ENCODE measurements around the gene ESF1.

ESF1 gene

GRCh38 chr20:13717631-13718044, 67.1 kb downstream of the ESF1 start:
- no peak overlapping the region for H2AFZ ChIP-seq (ENCODE audit: insufficient read depth, low read length, poor library complexity)
- H4K91ac ChIP-seq (ENCODE audit: low read depth, low read length): no peak overlapping the region
- no peaks in the 10 kb centered on the region for H3K9me3 ChIP-seq (ENCODE audit: insufficient read depth, low read depth, low read length)
- no peak overlapping the region for H4K12ac ChIP-seq (ENCODE audit: low read depth, low read length)
- H3K79me1 ChIP-seq (ENCODE audit: low read length): no peaks in the 10 kb centered on the region
- no peak overlapping the region for H3K9ac ChIP-seq (ENCODE audit: low read length)
- no peaks in the 10 kb centered on the region for H3K27me3 ChIP-seq (ENCODE audit: insufficient read depth, low read length)
- DNase-seq: no peak
- WGBS (ENCODE audit: extremely low coverage, insufficient coverage, insufficient read length): no CpG with 5 or more reads among the region's 1 CpG
- H3K4me2 ChIP-seq (ENCODE audit: low read length): no peak overlapping the region
- H3K36me3 ChIP-seq (ENCODE audit: control insufficient read depth in 1 of 2, insufficient read depth in 2 of 2, low read length in 2 of 2): peaks cover 9 to 12% of the 10 kb centered on the region in 2 experiments
- H2AK5ac ChIP-seq (ENCODE audit: low read length): no peak overlapping the region
- no peak overlapping the region for H3K23ac ChIP-seq (ENCODE audit: low read length)
- no peak overlapping the region for H3K18ac ChIP-seq (ENCODE audit: low read length)
- no peak overlapping the region for H3K14ac ChIP-seq (ENCODE audit: low read length)
- no peak overlapping the region for H3K27ac ChIP-seq (ENCODE audit: low read depth, low read length)
- H2BK12ac ChIP-seq (ENCODE audit: low read length): no peak overlapping the region
- no peaks in the 10 kb centered on the region for H3K4me1 ChIP-seq (ENCODE audit: control insufficient read depth in 1 of 2, insufficient read depth in 2 of 2, low read length in 2 of 2)
- H3K4ac ChIP-seq (ENCODE audit: low read depth, low read length): no peak overlapping the region
- no peak overlapping the region for H3K4me3 ChIP-seq (ENCODE audit: low read depth, low read length)
- H2BK120ac ChIP-seq (ENCODE audit: insufficient read depth, low read length, poor library complexity): no peak overlapping the region
- no peak overlapping the region for H2BK5ac ChIP-seq (ENCODE audit: low read depth, low read length, poor library complexity)
- H4K8ac ChIP-seq (ENCODE audit: low read depth, low read length): no peak overlapping the region
- H3K79me2 ChIP-seq (ENCODE audit: control insufficient read depth, insufficient read depth, low read length, poor library complexity): no peaks in the 10 kb centered on the region

DNA sequence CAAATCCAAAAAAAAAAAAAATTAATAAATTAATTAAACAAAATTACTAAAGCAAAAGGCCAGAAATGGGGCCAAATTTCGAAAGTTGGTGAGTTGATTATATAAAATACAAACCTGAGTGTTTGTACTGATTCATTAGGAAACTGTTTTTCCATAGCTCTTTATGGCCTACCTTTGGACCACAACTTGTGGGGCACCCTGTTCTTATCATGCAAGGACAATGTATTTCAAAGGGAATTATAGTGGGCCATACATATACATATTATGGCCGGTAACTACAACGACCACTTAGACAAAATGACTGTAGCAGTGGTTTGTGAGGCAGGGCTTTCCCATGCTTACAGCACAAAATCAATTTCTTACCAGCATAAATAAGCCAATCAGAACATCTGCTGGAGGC, 69.5 kb downstream of the ESF1 start:
- H2BK5ac ChIP-seq (ENCODE audit: low read depth, low read length, poor library complexity): no peak overlapping the region
- no peak overlapping the region for H4K12ac ChIP-seq (ENCODE audit: low read depth, low read length)
- H3K9ac ChIP-seq (ENCODE audit: low read length): no peak overlapping the region
- H3K79me2 ChIP-seq (ENCODE audit: control insufficient read depth, insufficient read depth, low read length, poor library complexity): no peaks in the 10 kb centered on the region
- H3K27ac ChIP-seq (ENCODE audit: low read depth, low read length): no peak overlapping the region
- H2AFZ ChIP-seq (ENCODE audit: insufficient read depth, low read length, poor library complexity): no peak overlapping the region
- H3K23ac ChIP-seq (ENCODE audit: low read length): no peak overlapping the region
- H3K4ac ChIP-seq (ENCODE audit: low read depth, low read length): no peak overlapping the region
- no peak overlapping the region for H3K4me3 ChIP-seq (ENCODE audit: low read depth, low read length)
- no peaks in the 10 kb centered on the region for H3K79me1 ChIP-seq (ENCODE audit: low read length)
- H3K9me3 ChIP-seq (ENCODE audit: insufficient read depth, low read depth, low read length): peaks cover 2% of the 10 kb centered on the region
- no peak overlapping the region for H2BK120ac ChIP-seq (ENCODE audit: insufficient read depth, low read length, poor library complexity)
- H3K14ac ChIP-seq (ENCODE audit: low read length): no peak overlapping the region
- no peaks in the 10 kb centered on the region for H3K27me3 ChIP-seq (ENCODE audit: insufficient read depth, low read length)
- no peak overlapping the region for H4K91ac ChIP-seq (ENCODE audit: low read depth, low read length)
- no peak for DNase-seq
- no peak overlapping the region for H2AK5ac ChIP-seq (ENCODE audit: low read length)
- H3K4me1 ChIP-seq (ENCODE audit: control insufficient read depth in 1 of 2, insufficient read depth in 2 of 2, low read length in 2 of 2): no peaks in the 10 kb centered on the region
- WGBS (ENCODE audit: extremely low coverage, insufficient coverage, insufficient read length): no CpG with 5 or more reads among the region's 3 CpGs
- peaks cover 8 to 15% of the 10 kb centered on the region in 2 experiments for H3K36me3 ChIP-seq (ENCODE audit: control insufficient read depth in 1 of 2, insufficient read depth in 2 of 2, low read length in 2 of 2)
- H4K8ac ChIP-seq (ENCODE audit: low read depth, low read length): no peak overlapping the region
- no peak overlapping the region for H3K4me2 ChIP-seq (ENCODE audit: low read length)
- no peak overlapping the region for H3K18ac ChIP-seq (ENCODE audit: low read length)
- H2BK12ac ChIP-seq (ENCODE audit: low read length): no peak overlapping the region

DNA sequence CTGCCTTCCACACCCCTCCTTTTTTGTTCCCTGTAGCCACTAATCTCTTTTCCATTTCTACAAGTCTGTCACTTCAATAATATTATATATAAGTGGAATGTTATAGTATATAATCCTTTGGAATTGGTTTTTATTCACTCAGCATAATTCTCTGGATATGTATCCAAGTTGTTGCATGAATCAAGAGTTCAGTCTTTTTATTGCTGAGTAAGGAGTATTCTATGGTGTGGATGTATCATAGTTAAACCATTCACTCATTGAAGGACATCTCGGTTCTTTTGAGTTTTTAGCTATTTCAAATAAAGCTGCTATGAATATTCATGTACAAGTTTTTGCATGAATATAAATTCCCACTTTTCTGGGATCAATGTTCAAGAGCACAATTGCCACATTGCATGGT, 76.5 kb downstream of the ESF1 start:
- Histone ChIP-seq H3K14ac (ENCODE audit: low read length) (no peak overlapping the region), H3K18ac (ENCODE audit: low read length) (no peak overlapping the region), H3K9me3 (ENCODE audit: insufficient read depth, low read depth, low read length) (peaks cover 2% of the 10 kb centered on the region), H4K91ac (ENCODE audit: low read depth, low read length) (no peak overlapping the region), H2AK5ac (ENCODE audit: low read length) (no peak overlapping the region), H2BK5ac (ENCODE audit: low read depth, low read length, poor library complexity) (no peak overlapping the region), H3K27ac (ENCODE audit: low read depth, low read length) (no peak overlapping the region), H4K12ac (ENCODE audit: low read depth, low read length) (no peak overlapping the region), H3K79me1 (ENCODE audit: low read length) (no peaks in the 10 kb centered on the region), H2BK120ac (ENCODE audit: insufficient read depth, low read length, poor library complexity) (no peak overlapping the region), H3K9ac (ENCODE audit: low read length) (no peak overlapping the region), H3K79me2 (ENCODE audit: control insufficient read depth, insufficient read depth, low read length, poor library complexity) (no peaks in the 10 kb centered on the region), H2AFZ (ENCODE audit: insufficient read depth, low read length, poor library complexity) (no peak overlapping the region), H3K23ac (ENCODE audit: low read length) (no peak overlapping the region), H3K4me2 (ENCODE audit: low read length) (no peak overlapping the region), H2BK12ac (ENCODE audit: low read length) (no peak overlapping the region), H3K27me3 (ENCODE audit: insufficient read depth, low read length) (no peaks in the 10 kb centered on the region), H4K8ac (ENCODE audit: low read depth, low read length) (no peak overlapping the region), H3K4me3 (ENCODE audit: low read depth, low read length) (no peak overlapping the region), H3K36me3 (ENCODE audit: control insufficient read depth in 1 of 2, insufficient read depth in 2 of 2, low read length in 2 of 2) (peaks cover under 1 to 5% of the 10 kb centered on the region in 2 experiments), H3K4ac (ENCODE audit: low read depth, low read length) (no peak overlapping the region), H3K4me1 (ENCODE audit: control insufficient read depth in 1 of 2, insufficient read depth in 2 of 2, low read length in 2 of 2) (no peaks in the 10 kb centered on the region)
- WGBS (ENCODE audit: extremely low coverage, insufficient coverage, insufficient read length): no CpG with 5 or more reads among the region's 1 CpG
- no peak for DNase-seq

DNA sequence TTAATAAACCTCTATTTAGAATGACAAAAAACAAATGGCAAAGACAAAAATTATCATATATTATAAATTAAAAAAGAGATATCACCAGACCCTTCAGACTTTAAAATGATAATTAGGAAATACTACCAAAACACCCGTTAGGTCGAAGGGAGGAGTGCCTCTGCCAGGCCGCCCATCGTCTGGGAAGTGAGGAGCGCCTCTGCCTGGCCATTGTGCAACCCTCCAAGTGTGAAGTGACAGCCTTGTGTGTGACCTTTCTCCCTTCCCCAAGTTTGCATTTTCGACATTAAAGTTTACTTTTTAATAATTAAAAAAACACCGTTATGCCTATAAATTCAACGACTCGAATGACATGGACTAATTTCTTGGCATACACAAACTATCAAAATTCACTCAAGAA, 81.5 kb downstream of the ESF1 start:
- Histone ChIP-seq H3K4ac (ENCODE audit: low read depth, low read length) (no peak overlapping the region), H4K12ac (ENCODE audit: low read depth, low read length) (no peak overlapping the region), H3K36me3 (ENCODE audit: control insufficient read depth in 1 of 2, insufficient read depth in 2 of 2, low read length in 2 of 2) (no peaks in the 10 kb centered on the region), H2AFZ (ENCODE audit: insufficient read depth, low read length, poor library complexity) (no peak overlapping the region), H3K4me2 (ENCODE audit: low read length) (no peak overlapping the region), H3K4me1 (ENCODE audit: control insufficient read depth in 1 of 2, insufficient read depth in 2 of 2, low read length in 2 of 2) (no peaks in the 10 kb centered on the region), H3K9ac (ENCODE audit: low read length) (no peak overlapping the region), H3K23ac (ENCODE audit: low read length) (no peak overlapping the region), H3K9me3 (ENCODE audit: insufficient read depth, low read depth, low read length) (no peaks in the 10 kb centered on the region), H3K4me3 (ENCODE audit: low read depth, low read length) (no peak overlapping the region), H3K27ac (ENCODE audit: low read depth, low read length) (no peak overlapping the region), H3K79me2 (ENCODE audit: control insufficient read depth, insufficient read depth, low read length, poor library complexity) (no peaks in the 10 kb centered on the region), H3K14ac (ENCODE audit: low read length) (no peak overlapping the region), H4K91ac (ENCODE audit: low read depth, low read length) (no peak overlapping the region), H3K18ac (ENCODE audit: low read length) (no peak overlapping the region), H4K8ac (ENCODE audit: low read depth, low read length) (no peak overlapping the region), H2BK12ac (ENCODE audit: low read length) (no peak overlapping the region), H3K79me1 (ENCODE audit: low read length) (no peaks in the 10 kb centered on the region), H2AK5ac (ENCODE audit: low read length) (no peak overlapping the region), H2BK5ac (ENCODE audit: low read depth, low read length, poor library complexity) (no peak overlapping the region), H2BK120ac (ENCODE audit: insufficient read depth, low read length, poor library complexity) (no peak overlapping the region), H3K27me3 (ENCODE audit: insufficient read depth, low read length) (no peaks in the 10 kb centered on the region)
- WGBS (ENCODE audit: extremely low coverage, insufficient coverage, insufficient read length): no CpG with 5 or more reads among the region's 9 CpGs
- no peak for DNase-seq

Measured in trophoblast cell (in vitro differentiated cells and primary cell).